ENCODE data around the gene DSE. TPM values are rescaled to one million over a fixed set of nuclear protein-coding genes. Genes with fewer than 3 reads are reported as not detected.

The DSE gene
- total and polyA plus RNA-seq, 2 donors (not counting 1 experiment from before 2014, with no cell fraction given): 71.0 to 89.2 TPM

- Histone ChIP-seq H3K79me2 (ENCODE audit: control insufficient read depth, insufficient read depth, low read length) (no peaks in the 10 kb centered on the region), H3K9ac (ENCODE audit: insufficient read depth, low read length) (no peak overlapping the region), H3K36me3 (ENCODE audit: control insufficient read depth, insufficient read depth, low read length) (no peaks in the 10 kb centered on the region), H4K20me1 (ENCODE audit: control insufficient read depth, extremely low read depth, insufficient read depth, low read length) (no peaks in the 10 kb centered on the region), H3K4me3 (replicated peaks in 1 of 4; ENCODE audit: control extremely low read depth in 1 of 4, insufficient read depth in 1 of 4, low read depth in 3 of 4, low read length in 4 of 4) (no peak overlapping the region), H3K27me3 (ENCODE audit: control insufficient read depth, insufficient read depth, low read length) (peaks cover 2% of the 10 kb centered on the region), H3K27ac (ENCODE audit: insufficient read depth, low read length) (no peak overlapping the region), H3K4me1 (ENCODE audit: control insufficient read depth, extremely low read depth, insufficient read depth, low read length) (peaks cover under 1% of the 10 kb centered on the region), H3K9me3 (ENCODE audit: control insufficient read depth, insufficient read depth, low read depth, low read length) (no peaks in the 10 kb centered on the region), H3K4me2 (ENCODE audit: extremely low read depth, insufficient read depth, low read length) (no peak overlapping the region), H2AFZ (ENCODE audit: low read length) (no peak overlapping the region)
- no peak for DNase-seq (ENCODE audit: low read depth in 2 of 2)
- no peak for TF ChIP-seq EZH2 (IDR thresholded peaks at IDR 0.05; ENCODE audit: low read length, missing control alignments)
- no peak for TF ChIP-seq CTCF (conservative IDR thresholded peaks at IDR 0.05 in 1 of 2, IDR thresholded peaks at IDR 0.05 in 1 of 2; ENCODE audit: low read depth in 1 of 2, low read length in 2 of 2)
Measured at GRCh38 chr6:116467514-116467913, 96.8 kb downstream of the DSE start.

DNA sequence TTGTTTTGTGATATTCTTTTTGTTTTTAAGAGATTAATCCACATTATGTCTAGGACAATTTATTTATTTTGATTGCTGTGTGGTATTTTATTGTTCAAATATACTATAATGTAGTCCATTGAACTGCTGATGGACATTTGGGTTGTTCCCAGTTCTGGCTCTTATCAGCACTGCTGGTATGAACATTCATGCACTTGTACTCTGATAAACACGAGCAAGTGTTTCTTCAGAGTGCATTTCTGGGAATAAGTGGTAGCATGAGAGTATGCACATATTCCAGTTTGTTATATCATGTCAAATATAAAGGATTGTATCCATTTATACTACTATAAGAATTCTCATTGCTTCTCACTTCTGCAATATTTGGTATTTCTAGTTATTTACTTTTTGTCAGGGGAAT, 97.5 kb downstream of the DSE start:
- no peak for TF ChIP-seq CTCF (conservative IDR thresholded peaks at IDR 0.05 in 1 of 2, IDR thresholded peaks at IDR 0.05 in 1 of 2; ENCODE audit: low read depth in 1 of 2, low read length in 2 of 2)
- TF ChIP-seq EZH2 (IDR thresholded peaks at IDR 0.05; ENCODE audit: low read length, missing control alignments): no peak
- Histone ChIP-seq H3K27ac (ENCODE audit: insufficient read depth, low read length) (no peak overlapping the region), H4K20me1 (ENCODE audit: control insufficient read depth, extremely low read depth, insufficient read depth, low read length) (no peaks in the 10 kb centered on the region), H3K36me3 (ENCODE audit: control insufficient read depth, insufficient read depth, low read length) (no peaks in the 10 kb centered on the region), H3K79me2 (ENCODE audit: control insufficient read depth, insufficient read depth, low read length) (no peaks in the 10 kb centered on the region), H3K4me2 (ENCODE audit: extremely low read depth, insufficient read depth, low read length) (no peak overlapping the region), H3K4me3 (replicated peaks in 1 of 4; ENCODE audit: control extremely low read depth in 1 of 4, insufficient read depth in 1 of 4, low read depth in 3 of 4, low read length in 4 of 4) (no peak overlapping the region), H2AFZ (ENCODE audit: low read length) (no peak overlapping the region), H3K9ac (ENCODE audit: insufficient read depth, low read length) (no peak overlapping the region), H3K27me3 (ENCODE audit: control insufficient read depth, insufficient read depth, low read length) (no peaks in the 10 kb centered on the region), H3K4me1 (ENCODE audit: control insufficient read depth, extremely low read depth, insufficient read depth, low read length) (no peaks in the 10 kb centered on the region), H3K9me3 (ENCODE audit: control insufficient read depth, insufficient read depth, low read depth, low read length) (no peaks in the 10 kb centered on the region)
- no peak for DNase-seq (ENCODE audit: low read depth in 2 of 2)

DNA sequence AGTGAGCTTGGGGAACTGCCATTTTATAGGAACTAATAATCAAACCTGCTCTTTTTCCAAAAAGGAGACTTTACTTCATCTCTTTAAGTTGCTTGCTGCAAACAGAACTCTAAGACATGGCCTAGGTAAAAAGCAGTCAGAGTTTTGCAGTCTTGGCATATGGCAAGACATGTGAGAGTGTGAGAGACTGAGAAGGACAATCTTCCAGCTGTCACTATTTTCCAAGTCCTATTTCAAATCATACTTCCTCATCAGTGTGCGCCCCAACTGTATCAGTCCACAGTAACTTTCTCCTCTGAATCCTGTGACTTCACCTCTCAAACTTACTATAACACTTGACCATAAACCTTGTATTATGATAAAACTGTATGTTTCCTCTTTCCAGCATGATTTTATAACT, 100.8 kb downstream of the DSE start:
- H3K4me1 ChIP-seq (ENCODE audit: control insufficient read depth, extremely low read depth, insufficient read depth, low read length): no peaks in the 10 kb centered on the region
- no peak for DNase-seq (ENCODE audit: low read depth in 2 of 2)
- H3K36me3 ChIP-seq (ENCODE audit: control insufficient read depth, insufficient read depth, low read length): no peaks in the 10 kb centered on the region
- H3K4me3 ChIP-seq (replicated peaks in 1 of 4; ENCODE audit: control extremely low read depth in 1 of 4, insufficient read depth in 1 of 4, low read depth in 3 of 4, low read length in 4 of 4): no peak overlapping the region
- no peak overlapping the region for H3K9ac ChIP-seq (ENCODE audit: insufficient read depth, low read length)
- H3K9me3 ChIP-seq (ENCODE audit: control insufficient read depth, insufficient read depth, low read depth, low read length): no peaks in the 10 kb centered on the region
- no peak for TF ChIP-seq EZH2 (IDR thresholded peaks at IDR 0.05; ENCODE audit: low read length, missing control alignments)
- TF ChIP-seq CTCF (conservative IDR thresholded peaks at IDR 0.05 in 1 of 2, IDR thresholded peaks at IDR 0.05 in 1 of 2; ENCODE audit: low read depth in 1 of 2, low read length in 2 of 2): no peak
- no peaks in the 10 kb centered on the region for H3K79me2 ChIP-seq (ENCODE audit: control insufficient read depth, insufficient read depth, low read length)
- no peak overlapping the region for H3K27ac ChIP-seq (ENCODE audit: insufficient read depth, low read length)
- H4K20me1 ChIP-seq (ENCODE audit: control insufficient read depth, extremely low read depth, insufficient read depth, low read length): no peaks in the 10 kb centered on the region
- no peak overlapping the region for H3K4me2 ChIP-seq (ENCODE audit: extremely low read depth, insufficient read depth, low read length)
- no peak overlapping the region for H2AFZ ChIP-seq (ENCODE audit: low read length)
- H3K27me3 ChIP-seq (ENCODE audit: control insufficient read depth, insufficient read depth, low read length): no peaks in the 10 kb centered on the region
